ENCODE results near the gene UPF3B. TPM values are rescaled to one million over a fixed set of nuclear protein-coding genes. Genes with fewer than 3 reads are reported as not detected.

The UPF3B gene
- total and polyA plus RNA-seq, 9 of the 15 experiments (the other 6 are each of a cell fraction or from before 2014, with no cell fraction given), result 17.6 to 57.0 (median 32.3) TPM

DNA sequence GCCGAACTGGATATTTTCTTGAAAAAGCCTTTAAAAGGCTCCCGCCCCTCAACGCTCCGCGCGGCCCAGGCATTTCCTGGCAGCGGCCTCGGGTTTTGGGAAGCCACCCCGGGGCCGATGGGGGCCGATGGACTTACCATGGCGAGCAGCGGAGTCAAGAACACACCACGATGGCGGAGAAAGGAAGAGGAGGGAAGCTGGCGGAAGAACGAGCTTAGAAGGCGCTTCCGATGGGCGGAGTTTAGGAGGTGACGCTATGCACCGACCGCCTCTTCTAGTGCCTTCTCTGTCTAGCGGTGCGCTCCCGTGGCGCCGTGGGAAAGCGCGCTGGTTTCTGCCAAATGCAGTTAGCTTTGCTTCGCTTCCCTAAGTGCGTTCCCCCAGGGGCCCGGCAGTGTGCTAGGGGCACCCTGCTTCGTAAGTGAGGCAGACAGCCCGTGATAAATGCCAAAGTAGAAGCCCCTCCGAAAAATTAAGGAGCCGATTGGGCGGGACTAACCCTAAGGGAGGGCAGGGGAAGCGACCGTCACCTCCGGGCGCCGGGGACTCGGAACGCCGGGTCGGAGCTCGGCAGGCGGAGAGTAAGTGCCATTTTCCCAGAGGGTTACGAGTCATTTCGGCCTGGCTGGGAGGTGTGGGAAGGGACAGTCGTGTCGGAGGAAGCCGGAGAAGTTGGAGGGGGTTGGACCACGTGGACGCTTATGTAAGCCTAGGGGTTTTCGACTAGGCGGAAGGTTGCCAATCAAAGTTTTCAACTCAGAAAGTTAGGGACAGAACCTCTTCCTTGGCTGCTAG is 61.1 kb downstream of the UPF3B start, which contains the start of gene RPL39 (continued):
- TF ChIP-seq, protein P1, sequence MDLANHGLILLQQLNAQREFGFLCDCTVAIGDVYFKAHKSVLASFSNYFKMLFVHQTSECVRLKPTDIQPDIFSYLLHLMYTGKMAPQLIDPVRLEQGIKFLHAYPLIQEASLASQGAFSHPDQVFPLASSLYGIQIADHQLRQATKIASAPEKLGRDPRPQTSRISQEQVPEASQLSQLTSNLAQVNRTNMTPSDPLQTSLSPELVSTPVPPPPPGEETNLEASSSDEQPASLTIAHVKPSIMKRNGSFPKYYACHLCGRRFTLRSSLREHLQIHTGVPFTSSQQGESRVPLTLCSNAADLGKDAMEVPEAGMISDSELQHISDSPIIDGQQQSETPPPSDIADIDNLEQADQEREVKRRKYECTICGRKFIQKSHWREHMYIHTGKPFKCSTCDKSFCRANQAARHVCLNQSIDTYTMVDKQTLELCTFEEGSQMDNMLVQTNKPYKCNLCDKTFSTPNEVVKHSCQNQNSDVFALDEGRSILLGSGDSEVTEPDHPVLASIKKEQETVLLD (IDR thresholded peaks at IDR 0.05), result no peak
- TF ChIP-seq ZNF217 (CRISPR knock-in tag; IDR thresholded peaks at IDR 0.05) (no peak), NFIC (IDR thresholded peaks at IDR 0.05) (peak; percentile 37; the same call in 1 of the 2 replicates), UBTF (IDR thresholded peaks at IDR 0.05; ENCODE audit: borderline replicate concordance in 1 of 2, low read depth in 2 of 2, low read length in 2 of 2) (peak in 1 of 2 experiments; percentile 79; a peak in 3 of 4 replicates), ZFP1 (CRISPR knock-in tag; IDR thresholded peaks at IDR 0.05) (no peak), ID3 (CRISPR knock-in tag; IDR thresholded peaks at IDR 0.05) (no peak), ID3 (tag; IDR thresholded peaks at IDR 0.05) (0 out of 2 replicates have a peak, but pooled peaks have one; percentile 0), EP400 (IDR thresholded peaks at IDR 0.05) (peak; percentile 97), ZNF184 (CRISPR knock-in tag; IDR thresholded peaks at IDR 0.05) (no peak), CSDE1 (IDR thresholded peaks at IDR 0.05) (no peak), POLR2AphosphoS5 (IDR thresholded peaks at IDR 0.05; ENCODE audit: control insufficient read depth, insufficient read depth, low read depth, low read length) (peak; percentile 86), ZFP36 (IDR thresholded peaks at IDR 0.05; ENCODE audit: low read depth, low read length, partially characterized antibody) (no peak), ZNF408 (CRISPR knock-in tag; IDR thresholded peaks at IDR 0.05; ENCODE audit: low read depth) (no peak), SREBF2 (CRISPR knock-in tag; IDR thresholded peaks at IDR 0.05) (no peak), MTA1 (IDR thresholded peaks at IDR 0.05; ENCODE audit: borderline replicate concordance) (no peak; the same call in 1 of the 2 replicates), GTF2E2 (tag; IDR thresholded peaks at IDR 0.05) (no peak; the same call in 1 of the 2 replicates), HDAC8 (tag; IDR thresholded peaks at IDR 0.05) (no peak), FOXK2 (conservative IDR thresholded peaks at IDR 0.05 in 1 of 2, IDR thresholded peaks at IDR 0.05 in 1 of 2; ENCODE audit: low read depth in 2 of 2) (peak in 1 of 2 experiments; percentile 23; a peak in 2 of 4 replicates), ZBTB1 (CRISPR knock-in tag; IDR thresholded peaks at IDR 0.05; ENCODE audit: borderline replicate concordance, low read depth) (0 out of 2 replicates have a peak, but pooled peaks have one; percentile 23), ZNF699 (CRISPR knock-in tag; IDR thresholded peaks at IDR 0.05; ENCODE audit: insufficient replicate concordance) (no peak)
- TF ChIP-seq, protein P2, sequence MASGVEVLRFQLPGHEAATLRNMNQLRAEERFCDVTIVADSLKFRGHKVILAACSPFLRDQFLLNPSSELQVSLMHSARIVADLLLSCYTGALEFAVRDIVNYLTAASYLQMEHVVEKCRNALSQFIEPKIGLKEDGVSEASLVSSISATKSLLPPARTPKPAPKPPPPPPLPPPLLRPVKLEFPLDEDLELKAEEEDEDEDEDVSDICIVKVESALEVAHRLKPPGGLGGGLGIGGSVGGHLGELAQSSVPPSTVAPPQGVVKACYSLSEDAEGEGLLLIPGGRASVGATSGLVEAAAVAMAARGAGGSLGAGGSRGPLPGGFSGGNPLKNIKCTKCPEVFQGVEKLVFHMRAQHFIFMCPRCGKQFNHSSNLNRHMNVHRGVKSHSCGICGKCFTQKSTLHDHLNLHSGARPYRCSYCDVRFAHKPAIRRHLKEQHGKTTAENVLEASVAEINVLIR (CRISPR knock-in tag; IDR thresholded peaks at IDR 0.05), result no peak
